NK-92 (cell line): ENCODE results near the gene SLC25A53.

Source experiments
- DNase-seq: peaks from one replicate; lab custom pipeline; 2025; ENCODE audit not compliant: unreplicated experiment; lab: John Stamatoyannopoulos, UW

SLC25A53 gene

GRCh38 chrX:104156630-104157529 lies at the start of gene SLC25A53:
Gene SLC25A53, minus strand, starts transcription at chrX:104157009. Its CDS starts 51,752 bp downstream, at chrX:104105257.
- DNase-seq: no peak

GRCh38 chrX:104205548-104205947 lies 48.7 kb upstream of the SLC25A53 start:
- no peak for DNase-seq

- DNase-seq: no peak
Measured at GRCh38 chrX:104195489-104196084, 38.8 kb upstream of the SLC25A53 start.

- no peak for DNase-seq
Measured at GRCh38 chrX:104195013-104195412, 38.2 kb upstream of the SLC25A53 start.

- DNase-seq: no peak
Measured at GRCh38 chrX:104193485-104193884, 36.7 kb upstream of the SLC25A53 start.

- no peak for DNase-seq
Measured at GRCh38 chrX:104189837-104190236, 33.0 kb upstream of the SLC25A53 start.

- no peak for DNase-seq
Measured at GRCh38 chrX:104187931-104188330, 31.1 kb upstream of the SLC25A53 start.

GRCh38 chrX:104183685-104184084 lies 26.9 kb upstream of the SLC25A53 start:
- DNase-seq: no peak

- DNase-seq: no peak
Measured at GRCh38 chrX:104173841-104174240, 17.0 kb upstream of the SLC25A53 start.

GRCh38 chrX:104172788-104173187 lies 16.0 kb upstream of the SLC25A53 start:
- DNase-seq: no peak

- DNase-seq: no peak
Measured at GRCh38 chrX:104172121-104172520, 15.3 kb upstream of the SLC25A53 start.

- no peak for DNase-seq
Measured at GRCh38 chrX:104168127-104168526, 11.3 kb upstream of the SLC25A53 start.

- no peak for DNase-seq
Measured at GRCh38 chrX:104166735-104167436, 10.1 kb upstream of the SLC25A53 start.

- DNase-seq: peak; percentile 4
Measured at GRCh38 chrX:104165894-104166734, 9.3 kb upstream of the SLC25A53 start, which contains the start of gene FAM199X. Gene FAM199X, plus strand, starts transcription at chrX:104166453. Its CDS starts 333 bp downstream, at chrX:104166786.

GRCh38 chrX:104151037-104151436 lies 5.8 kb downstream of the SLC25A53 start:
- no peak for DNase-seq

- DNase-seq: no peak
Measured at GRCh38 chrX:104141087-104141760, 15.6 kb downstream of the SLC25A53 start.

GRCh38 chrX:104137496-104137895 lies 19.3 kb downstream of the SLC25A53 start:
- no peak for DNase-seq

- no peak for DNase-seq
Measured at GRCh38 chrX:104136241-104137019, 20.4 kb downstream of the SLC25A53 start.

- no peak for DNase-seq
Measured at GRCh38 chrX:104135677-104136076, 21.1 kb downstream of the SLC25A53 start.
